ENCODE data around the gene ZKSCAN2. TPM values are rescaled to one million over a fixed set of nuclear protein-coding genes. Genes with fewer than 3 reads are reported as not detected.

Gene ZKSCAN2
- total and polyA plus RNA-seq, 8 donors, result 0.45 to 5.3 (median 0.92) TPM; not detected in 1

- no peak for DNase-seq
- Histone ChIP-seq H3K4me1 (no peaks in the 10 kb centered on the region), H3K27ac (no peak overlapping the region), H3K4me3 (no peak overlapping the region), H3K9me3 (no peaks in the 10 kb centered on the region), H3K27me3 (no peaks in the 10 kb centered on the region), H3K36me3 (no peaks in the 10 kb centered on the region)
- intact Hi-C loops (cut with DNase I; ENCODE audit: low total_unique reads), result no loop called here
- TF ChIP-seq CTCF (IDR thresholded peaks at IDR 0.05) (no peak), POLR2A (IDR thresholded peaks at IDR 0.05) (no peak)
- 92 to 98% (median 96%) methylated on average over 6 of the region's 6 CpGs for WGBS, 5 donors
Observed at GRCh38 chr16:25189305-25189704, 68.3 kb downstream of the ZKSCAN2 start.

- TF ChIP-seq CTCF (IDR thresholded peaks at IDR 0.05) (no peak), POLR2A (IDR thresholded peaks at IDR 0.05) (no peak), POLR2AphosphoS5 (IDR thresholded peaks at IDR 0.05) (no peak), EP300 (IDR thresholded peaks at IDR 0.05) (no peak)
- no peak for DNase-seq
- intact Hi-C loops (cut with DNase I; ENCODE audit: low total_unique reads), result no loop called here
- Histone ChIP-seq H3K9me3 (no peaks in the 10 kb centered on the region), H3K36me3 (no peaks in the 10 kb centered on the region), H3K27ac (no peak overlapping the region), H3K27me3 (no peaks in the 10 kb centered on the region), H3K4me3 (no peak overlapping the region), H3K4me1 (no peaks in the 10 kb centered on the region)
- WGBS, 5 donors, result 93 to 97% (median 95%) methylated on average over 3 of the region's 3 CpGs
Observed at GRCh38 chr16:25187491-25187795, 70.2 kb downstream of the ZKSCAN2 start.

Other genes with a start within 250 kb of the ZKSCAN2 start
- gene ARHGAP17, start 242.5 kb downstream of the ZKSCAN2 start, total RNA-seq, result 100 to 1,000 TPM in 2 of 5 donors, 10 to 100 TPM in 3; 30.3 to 414 (median 74.9) TPM
- gene ARHGAP17, start 242.5 kb downstream of the ZKSCAN2 start, polyA plus RNA-seq, result 10 to 100 TPM; 18.4 to 22.7 (median 20.5) TPM
- gene LCMT1, start 146.1 kb downstream of the ZKSCAN2 start, total RNA-seq, result 10 to 100 TPM; 15.4 to 54.9 (median 30.8) TPM
- 10 to 100 TPM; 29.6 to 48.1 (median 30.9) TPM for gene LCMT1, start 146.1 kb downstream of the ZKSCAN2 start, polyA plus RNA-seq
- not detected for gene AQP8, start 40.9 kb downstream of the ZKSCAN2 start, total RNA-seq
- gene AQP8, start 40.9 kb downstream of the ZKSCAN2 start, polyA plus RNA-seq, result under 1 TPM in 1 of 3 donors, not detected in 2; 0.13 TPM

All from stomach (tissue), 9 donors.